ENCODE results near the gene IFNA1. TPM values are rescaled to one million over a fixed set of nuclear protein-coding genes. Genes with fewer than 3 reads are reported as not detected.

Gene IFNA1
- not detected for total RNA-seq
- not detected for polyA plus RNA-seq
- long read RNA-seq, donor 1: 0 reads
- long read RNA-seq, donor 2: 0 reads
- long read RNA-seq, donor 3: 0 reads
- long read RNA-seq, donor 4: 0 reads
- long read RNA-seq, donor 5: 0 reads
- long read RNA-seq, donor 6: 0 reads
- long read RNA-seq, donor 7: 0 reads
- long read RNA-seq, donor 8: 0 reads
- long read RNA-seq, donor 9: 0 reads
- long read RNA-seq, donor 10, partial matches to known transcripts: 0 of 1 reads
- long read RNA-seq, donor 10, other reads (novel, unspliced or antisense): 0 of 1 reads

- intact Hi-C loops (cut with DNase I): no loop called here
- DNase-seq: no peak
- Histone ChIP-seq H3K36me3 (replicated peaks in 1 of 2) (no peaks in the 10 kb centered on the region), H3K9me3 (replicated peaks in 1 of 3) (no peaks in the 10 kb centered on the region), H3K4me1 (replicated peaks in 1 of 2) (no peaks in the 10 kb centered on the region), H3K4me3 (no peak within 1 kb of the TSS), H3K27ac (no peak within 1 kb of the TSS), H3K27me3 (no peaks in the 10 kb centered on the region)
- TF ChIP-seq POLR2A (IDR thresholded peaks at IDR 0.05): no peak
- no peak for TF ChIP-seq CTCF (IDR thresholded peaks at IDR 0.05)
- WGBS, 4 donors: 77 to 86% (median 85%) methylated on average over 4 of the region's 4 CpGs
Measured at GRCh38 chr9:21440139-21440538, at the start of gene IFNA1. TSS of gene IFNA1 (plus strand) at chr9:21440439. CDS start at chr9:21440508, 69 bp downstream.

GRCh38 chr9:21392270-21392669 lies 48.0 kb upstream of the IFNA1 start:
- Histone ChIP-seq H3K4me1 (replicated peaks in 1 of 2) (peaks cover 0 to 9% of the 10 kb centered on the region in 2 donors), H3K36me3 (replicated peaks in 1 of 2) (no peaks in the 10 kb centered on the region), H3K27me3 (peaks cover 35% of the 10 kb centered on the region), H3K27ac (no peak overlapping the region), H3K4me3 (no peak overlapping the region), H3K9me3 (replicated peaks in 1 of 3) (peaks cover 0 to 5% (median 0%) of the 10 kb centered on the region in 3 donors)
- TF ChIP-seq CTCF (IDR thresholded peaks at IDR 0.05) (no peak), POLR2A (IDR thresholded peaks at IDR 0.05) (no peak)
- intact Hi-C loops (cut with DNase I): loop anchor here (5.0 to 10.0 kb wide), 2 partner anchors 65 to 67 kb away; no protein-coding TSS in a partner anchor
- DNase-seq: no peak
- 83 to 85% (median 85%) methylated on average over 6 of the region's 6 CpGs for WGBS, 4 donors

GRCh38 chr9:21395778-21396717 lies 44.2 kb upstream of the IFNA1 start:
- H3K27me3 ChIP-seq: peaks cover 43% of the 10 kb centered on the region
- peak overlapping the region in 2 of 4 donors; percentile 31 to 54 for H3K4me3 ChIP-seq
- H3K36me3 ChIP-seq (replicated peaks in 1 of 2): no peaks in the 10 kb centered on the region
- intact Hi-C loops (cut with DNase I): loop anchor here in 1 of 2 donors (10.0 kb wide), 1 partner anchor 71 kb away; no protein-coding TSS in a partner anchor
- peak in 6 of 7 donors; percentile 38 to 59 (median 44) for DNase-seq
- no peak overlapping the region for H3K27ac ChIP-seq
- TF ChIP-seq CTCF (IDR thresholded peaks at IDR 0.05): peak; percentile 56 to 76 (median 67)
- no peak for TF ChIP-seq POLR2A (IDR thresholded peaks at IDR 0.05)
- H3K9me3 ChIP-seq (replicated peaks in 1 of 3): no peaks in the 10 kb centered on the region
- H3K4me1 ChIP-seq (replicated peaks in 1 of 2): peaks cover 0 to 9% of the 10 kb centered on the region in 2 donors
- WGBS, 4 donors: 5 to 10% (median 6%) methylated on average over 28 to 40 of the region's 40 CpGs

- no peak for TF ChIP-seq CTCF (IDR thresholded peaks at IDR 0.05)
- no peak for TF ChIP-seq POLR2A (IDR thresholded peaks at IDR 0.05)
- H3K9me3 ChIP-seq (replicated peaks in 1 of 3): no peaks in the 10 kb centered on the region
- 79 to 82% (median 82%) methylated on average over 5 of the region's 5 CpGs for WGBS, 4 donors
- no peaks in the 10 kb centered on the region for H3K36me3 ChIP-seq (replicated peaks in 1 of 2)
- no peak overlapping the region for H3K4me3 ChIP-seq
- intact Hi-C loops (cut with DNase I): loop anchor here in 1 of 2 donors (10.0 kb wide), 1 partner anchor 74 kb away; no protein-coding TSS in a partner anchor
- peaks cover 56% of the 10 kb centered on the region for H3K27me3 ChIP-seq
- DNase-seq: no peak
- H3K4me1 ChIP-seq (replicated peaks in 1 of 2): peaks cover 0 to 18% of the 10 kb centered on the region in 2 donors
- no peak overlapping the region for H3K27ac ChIP-seq
Measured at GRCh38 chr9:21398955-21399489, 41.2 kb upstream of the IFNA1 start.

Measured in adrenal gland (tissue), 19 donors.